Cardiac muscle cell (in vitro differentiated cells and primary cell): Measurements from ENCODE around the gene ELP6. TPM values are rescaled to one million over a fixed set of nuclear protein-coding genes. Genes with fewer than 3 reads are reported as not detected.
A peak's percentile ranks its signal among the peaks of the same experiment; 100 is the strongest.

Experiments used
- DNase-seq, 2 donors: peaks; one replicate each; pipeline versions ENCODE4 v3.0.0 to v3.0.0-alpha.2; 2010 to 2017; ENCODE audit warnings: low read depth in 1 of 2, low spot score in 1 of 2
- H3K27ac ChIP-seq: fragments of 200-600 bp; sonication (generic); 2 replicates; pipeline ENCODE4 v1.5.1; 2016
- H3K27me3 ChIP-seq: fragments of 200-600 bp; sonication (generic); 2 replicates; pipeline ENCODE4 v1.6.0; 2016; ENCODE audit warnings: control low read depth
- H3K36me3 ChIP-seq: fragments of 200-600 bp; sonication (generic); 2 replicates; pipeline ENCODE4 v1.5.1; 2016; ENCODE audit warnings: control low read depth
- H3K4me1 ChIP-seq: fragments of 200-600 bp; sonication (generic); 2 replicates; pipeline ENCODE4 v1.8.1; 2017; ENCODE audit warnings: low read depth, mild to moderate bottlenecking, mixed run types
- H3K4me3 ChIP-seq: fragments of 200-600 bp; sonication (generic); 2 replicates; pipeline ENCODE4 v1.5.1; 2016; ENCODE audit warnings: mild to moderate bottlenecking
- H3K9me3 ChIP-seq: fragments of 200-600 bp; sonication (generic); 2 replicates; pipeline ENCODE4 v1.5.1; 2017; ENCODE audit warnings: low read depth, mild to moderate bottlenecking, control low read depth
- CTCF ChIP-seq: IDR thresholded peaks from 2 replicates; pipeline ENCODE4 v1.5.1; 2012; ENCODE audit warnings: low read depth, mild to moderate bottlenecking, low read length
- polyA plus RNA-seq: library from polyadenylated mRNA; unstranded; fragments of >200 nt; fragmentation: Nextera tagmentation; extraction: Ambion mirVana; gene quantifications from 2 replicates; pipeline ENCODE4 v1.2.1, GENCODE V29; 2016
- total RNA-seq: library from RNA; depleted of rRNA; stranded (reverse); fragments of >200 nt; gene quantifications from 2 replicates; pipeline ENCODE4 v1.2.3, GENCODE V29; 2016

Gene ELP6
- total and polyA plus RNA-seq, 2 experiments from 2014 or later = 53.1 to 73.6 TPM

GRCh38 chr3:47533481-47533880 is 20.0 kb upstream of the ELP6 start:
- Histone ChIP-seq H3K27me3 (no peaks in the 10 kb centered on the region), H3K4me1 (no peaks in the 10 kb centered on the region), H3K9me3 (no peaks in the 10 kb centered on the region), H3K4me3 (no peak overlapping the region), H3K27ac (no peak overlapping the region), H3K36me3 (no peaks in the 10 kb centered on the region)
- no peak for DNase-seq
- no peak for TF ChIP-seq CTCF

DNA sequence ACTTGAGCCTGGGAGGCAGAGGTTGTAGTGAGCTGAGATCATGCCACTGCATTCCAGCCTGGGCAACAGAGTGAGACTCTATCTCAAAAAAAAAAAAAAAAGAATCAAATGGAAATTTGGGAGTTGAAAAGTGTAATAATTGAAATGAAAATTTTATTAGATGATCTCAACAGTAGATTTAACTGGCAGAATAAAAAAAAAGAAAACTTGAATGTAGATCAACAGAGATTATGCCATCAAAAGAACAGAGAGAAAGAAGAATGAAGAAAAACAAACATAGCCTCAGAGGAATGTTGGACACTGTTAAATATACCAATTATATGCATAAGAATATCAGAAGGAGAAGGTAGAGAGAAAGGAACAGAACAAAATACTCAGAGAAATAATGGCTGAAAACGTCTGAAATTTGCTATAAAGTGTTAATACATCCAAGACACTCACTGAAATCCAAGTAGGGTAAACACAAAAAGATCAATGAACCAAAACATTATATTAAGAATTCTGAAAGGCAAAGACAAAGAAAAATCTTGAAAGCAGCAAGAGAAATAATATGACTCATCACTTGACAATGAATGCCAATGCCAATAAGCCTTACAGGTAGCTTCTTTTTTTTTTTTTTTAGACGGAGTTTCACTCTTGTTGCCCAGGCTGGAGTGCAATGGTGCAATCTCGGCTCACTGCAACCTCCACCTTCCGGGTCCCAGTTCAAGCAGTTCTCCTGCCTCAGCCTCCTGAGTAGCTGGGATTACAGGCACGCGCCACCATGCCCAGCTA is 14.6 kb upstream of the ELP6 start:
- DNase-seq = no peak
- no peak overlapping the region for H3K4me3 ChIP-seq

DNA sequence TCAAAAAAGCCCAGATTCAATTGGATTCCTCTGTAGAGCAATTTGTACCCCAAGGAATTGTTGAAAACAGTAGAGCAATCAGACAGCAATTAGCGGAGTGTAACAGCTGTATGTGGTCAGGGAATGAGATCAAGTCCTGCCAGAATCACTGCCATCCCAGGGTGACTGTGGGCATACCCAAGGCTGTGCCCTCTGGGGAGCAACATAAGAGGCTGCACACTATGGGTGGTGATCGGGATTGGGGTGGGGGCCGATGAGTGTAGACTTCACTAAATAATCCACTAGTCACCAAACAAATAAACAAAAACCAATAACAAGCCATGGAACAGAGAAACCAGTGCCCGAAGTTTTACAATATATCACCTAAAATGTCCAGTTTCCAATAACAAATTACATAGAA is 12.1 kb upstream of the ELP6 start:
- Histone ChIP-seq H3K36me3 (no peaks in the 10 kb centered on the region), H3K9me3 (no peaks in the 10 kb centered on the region), H3K4me1 (no peaks in the 10 kb centered on the region), H3K4me3 (no peak overlapping the region), H3K27ac (no peak overlapping the region), H3K27me3 (no peaks in the 10 kb centered on the region)
- TF ChIP-seq CTCF = no peak
- no peak for DNase-seq

More for the DNA sequence above, 14.6 kb upstream of the ELP6 start:
- Histone ChIP-seq H3K27ac (no peak overlapping the region), H3K9me3 (no peaks in the 10 kb centered on the region), H3K27me3 (no peaks in the 10 kb centered on the region), H3K36me3 (no peaks in the 10 kb centered on the region), H3K4me1 (no peaks in the 10 kb centered on the region)
- no peak for TF ChIP-seq CTCF

DNA sequence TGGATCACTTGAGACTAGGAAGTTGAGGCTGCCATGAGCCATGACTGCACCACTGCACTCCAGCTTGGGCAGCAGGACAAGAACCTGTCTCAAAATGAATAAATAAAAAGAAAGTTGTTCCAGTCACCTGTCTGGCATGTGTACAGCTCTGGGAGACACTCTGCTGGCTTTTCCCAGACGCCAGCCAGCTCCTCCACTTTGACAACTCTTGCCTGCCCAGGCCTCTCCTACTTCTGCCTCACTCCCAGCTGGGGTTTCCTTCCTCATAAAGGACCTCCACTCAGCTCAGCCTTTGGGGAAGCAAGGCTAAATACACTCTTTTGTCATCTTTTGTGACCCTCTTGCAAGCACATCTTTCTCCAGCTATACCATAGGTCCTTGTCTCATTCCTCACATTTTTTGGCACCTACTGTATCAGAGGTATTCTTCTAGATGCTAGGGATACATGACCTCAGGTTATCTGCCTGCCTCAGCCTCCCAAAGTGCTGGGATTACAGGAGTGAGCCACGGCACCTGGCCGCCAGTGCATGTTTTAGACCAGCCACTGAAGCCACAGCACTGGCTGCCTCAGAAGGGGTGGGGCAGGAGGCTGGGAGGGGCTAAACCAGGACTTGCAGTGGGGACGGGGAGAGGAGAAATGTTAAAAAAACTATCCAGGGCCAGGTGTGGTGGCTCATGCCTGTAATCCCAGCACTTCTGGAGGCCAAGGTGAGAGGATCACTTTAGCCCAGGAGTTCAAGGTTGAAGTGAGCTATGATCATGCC is 10.0 kb upstream of the ELP6 start:
- no peak for DNase-seq
- Histone ChIP-seq H3K4me3 (no peak overlapping the region), H3K9me3 (no peaks in the 10 kb centered on the region), H3K36me3 (no peaks in the 10 kb centered on the region), H3K4me1 (no peaks in the 10 kb centered on the region), H3K27me3 (no peaks in the 10 kb centered on the region), H3K27ac (no peak overlapping the region)
- TF ChIP-seq CTCF = no peak

GRCh38 chr3:47522082-47522987 is 8.8 kb upstream of the ELP6 start:
- H3K9me3 ChIP-seq = no peaks in the 10 kb centered on the region
- peak; percentile 83 for TF ChIP-seq CTCF

More at GRCh38 chr3:47522082-47522987, 8.8 kb upstream of the ELP6 start:
- H3K36me3 ChIP-seq = no peaks in the 10 kb centered on the region
- no peak overlapping the region for H3K27ac ChIP-seq
- peak; percentile 88 to 93 for DNase-seq
- no peak overlapping the region for H3K4me3 ChIP-seq
- no peaks in the 10 kb centered on the region for H3K4me1 ChIP-seq
- no peaks in the 10 kb centered on the region for H3K27me3 ChIP-seq
